ENCODE data around the gene BTRC.

Gene BTRC

GRCh38 chr10:101446071-101446470 is 92.1 kb downstream of the BTRC start:
- no peak for DNase-seq (ENCODE audit: low read depth)

DNA sequence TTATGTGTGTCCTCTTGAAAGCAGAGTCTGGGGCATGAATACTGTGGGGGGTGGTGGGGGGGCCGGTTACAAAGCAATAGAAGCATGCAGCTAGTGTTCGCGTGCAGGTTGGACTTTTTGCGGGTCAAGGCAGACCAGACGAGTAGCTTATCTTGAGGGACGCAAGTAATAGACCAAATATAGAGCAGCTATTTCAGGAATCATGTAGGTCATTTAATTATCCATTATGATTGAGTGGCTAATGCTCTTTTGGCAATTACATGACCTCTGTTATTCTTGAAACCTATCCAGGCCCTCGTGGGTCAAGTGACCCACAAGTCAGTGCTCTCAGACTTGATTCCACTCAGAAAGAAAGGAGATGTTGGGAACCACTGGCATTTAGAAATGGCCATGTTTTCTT is 93.0 kb downstream of the BTRC start:
- DNase-seq (ENCODE audit: low read depth): no peak

DNA sequence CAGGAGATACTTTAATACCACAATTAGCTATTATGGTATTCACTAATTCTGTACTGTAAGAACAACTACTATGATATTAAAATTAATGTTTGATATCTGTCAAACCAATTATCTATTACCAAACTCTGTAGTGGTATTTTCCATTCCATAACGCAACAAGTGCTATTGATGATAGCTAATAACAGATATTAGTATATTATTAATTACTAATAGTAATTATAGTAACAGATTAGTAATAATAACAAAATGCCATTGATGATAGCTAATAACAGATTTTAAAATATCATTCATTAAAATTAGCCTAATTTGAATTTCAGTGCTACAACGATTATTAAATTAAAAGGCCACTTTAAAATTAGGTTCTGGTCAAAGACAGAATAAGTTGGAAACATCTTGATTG is 93.5 kb downstream of the BTRC start:
- DNase-seq (ENCODE audit: low read depth): no peak

GRCh38 chr10:101450277-101451080 is 96.5 kb downstream of the BTRC start:
- DNase-seq (ENCODE audit: low read depth): no peak

DNA sequence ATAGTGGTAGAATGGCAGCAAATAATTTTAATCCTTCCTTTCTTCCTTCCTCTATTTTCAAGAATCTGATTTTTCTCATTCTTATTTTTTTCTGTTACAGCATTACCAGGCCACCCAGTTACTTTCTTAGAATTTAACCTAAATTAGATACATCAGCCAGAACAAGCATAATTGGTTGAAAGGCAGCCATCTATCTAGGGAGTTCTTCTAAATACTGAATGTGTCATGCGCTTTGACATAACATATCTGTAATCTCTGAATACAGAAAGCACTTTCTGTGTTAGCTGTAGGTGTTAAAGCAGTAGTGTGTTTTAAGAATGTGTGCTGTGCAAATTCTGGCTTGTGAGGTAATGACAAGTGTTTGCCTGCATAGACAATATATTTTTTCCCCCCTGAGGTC is 97.3 kb downstream of the BTRC start:
- DNase-seq (ENCODE audit: low read depth): no peak

- no peak for DNase-seq (ENCODE audit: low read depth)
Measured at GRCh38 chr10:101451667-101452069, 97.7 kb downstream of the BTRC start.

GRCh38 chr10:101452176-101452575 is 98.2 kb downstream of the BTRC start:
- no peak for DNase-seq (ENCODE audit: low read depth)

DNA sequence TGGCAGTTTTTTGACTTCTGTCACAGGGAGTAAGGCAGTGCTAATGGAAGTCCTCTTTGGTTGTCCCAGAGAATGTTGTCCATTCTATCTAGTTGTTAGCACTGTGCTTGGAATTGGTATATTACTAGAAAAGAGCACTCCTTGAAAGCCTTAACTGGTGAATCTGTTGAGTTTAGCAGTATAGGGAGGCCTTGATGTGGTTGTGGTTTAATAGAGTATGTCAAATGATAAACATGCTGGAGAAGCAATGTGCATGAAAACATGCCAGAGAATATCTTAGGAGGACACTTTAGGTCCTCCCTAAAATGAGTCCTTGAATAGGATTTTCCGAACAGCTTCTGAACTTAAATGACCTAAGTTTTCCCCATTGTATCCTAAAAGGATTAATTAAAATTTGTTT is 98.6 kb downstream of the BTRC start:
- no peak for DNase-seq (ENCODE audit: low read depth)

GRCh38 chr10:101453318-101453717 is 99.4 kb downstream of the BTRC start:
- no peak for DNase-seq (ENCODE audit: low read depth)

DNA sequence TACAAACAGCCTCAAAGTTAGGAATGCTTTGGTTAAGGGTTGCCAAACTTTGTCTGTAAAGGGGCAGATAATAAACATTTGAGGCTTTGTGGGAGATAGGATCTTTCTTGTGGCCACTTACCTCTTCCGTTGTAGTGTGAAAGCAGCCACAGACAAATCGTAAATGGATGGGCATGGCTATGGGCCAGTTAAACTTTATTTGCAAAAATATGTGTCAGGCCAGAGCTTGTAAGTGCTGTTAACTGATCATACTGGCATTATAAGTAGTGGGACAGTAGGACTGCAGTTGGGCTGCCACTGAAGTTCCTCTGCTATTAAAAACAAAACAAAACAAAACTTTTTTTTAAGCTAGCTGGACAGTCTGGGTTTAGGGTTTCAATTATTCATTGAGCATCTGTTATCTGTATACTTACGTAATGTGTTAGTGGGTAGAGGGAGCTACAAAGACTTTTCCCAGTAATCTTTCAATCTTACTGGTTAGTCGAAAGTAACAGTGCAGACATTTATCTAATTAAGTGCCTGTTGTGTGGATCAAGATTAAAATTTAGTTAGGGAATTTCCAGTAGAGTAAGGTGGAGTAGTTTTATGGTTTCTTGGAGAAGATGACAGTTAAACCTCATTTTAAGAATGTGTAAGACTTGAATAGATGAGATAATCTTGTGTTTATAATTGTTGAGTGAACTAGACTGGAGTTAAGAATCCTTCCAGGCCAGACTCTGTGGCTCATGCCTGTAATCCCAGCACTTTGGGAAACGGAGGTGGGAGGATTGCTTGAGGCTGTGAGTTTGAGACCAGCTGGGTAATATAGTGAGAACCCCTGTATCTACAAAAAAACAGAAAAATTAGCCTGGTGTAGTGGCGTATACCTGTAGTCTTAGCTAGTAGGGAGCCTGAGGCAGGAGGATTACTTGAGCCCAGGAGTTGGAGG is 100.1 kb downstream of the BTRC start:
- DNase-seq (ENCODE audit: low read depth): no peak

DNA sequence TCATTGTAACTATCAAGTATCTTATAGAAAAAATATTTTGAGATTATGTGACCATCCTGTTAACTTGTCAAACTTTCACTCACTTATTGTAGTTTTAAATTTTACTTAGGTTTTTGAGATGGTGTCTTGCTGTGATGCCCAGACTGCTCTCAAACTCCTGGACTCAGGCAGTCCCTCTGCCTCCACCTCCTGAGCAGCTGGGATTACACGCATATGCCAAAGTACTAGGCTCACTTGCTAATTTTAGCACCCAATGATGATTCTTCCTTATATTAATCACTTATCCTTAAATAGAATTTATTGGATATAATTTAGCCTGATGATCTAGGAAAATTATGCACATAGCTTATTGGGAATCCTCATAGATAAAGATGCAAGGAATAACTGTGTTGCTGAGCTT is 104.9 kb downstream of the BTRC start:
- DNase-seq (ENCODE audit: low read depth): no peak

DNA sequence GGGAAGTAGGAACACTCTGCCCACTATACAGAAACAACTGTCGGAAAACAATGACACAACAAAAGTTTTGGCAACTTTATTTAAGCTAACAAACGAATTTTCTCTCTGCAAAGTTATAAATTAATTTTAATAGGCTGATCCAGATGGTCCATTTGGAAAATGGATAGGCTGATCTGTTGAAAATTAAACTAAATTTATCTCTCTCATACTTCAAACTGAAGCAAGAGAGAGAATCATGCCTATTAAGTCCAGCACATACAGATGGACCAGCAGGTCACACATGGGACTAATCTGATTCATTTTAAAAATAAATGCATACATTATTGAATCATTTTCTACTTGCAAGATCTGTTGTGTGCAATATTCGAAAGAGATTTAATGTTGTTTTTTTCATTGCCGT is 110.1 kb downstream of the BTRC start:
- DNase-seq (ENCODE audit: low read depth): no peak

DNA sequence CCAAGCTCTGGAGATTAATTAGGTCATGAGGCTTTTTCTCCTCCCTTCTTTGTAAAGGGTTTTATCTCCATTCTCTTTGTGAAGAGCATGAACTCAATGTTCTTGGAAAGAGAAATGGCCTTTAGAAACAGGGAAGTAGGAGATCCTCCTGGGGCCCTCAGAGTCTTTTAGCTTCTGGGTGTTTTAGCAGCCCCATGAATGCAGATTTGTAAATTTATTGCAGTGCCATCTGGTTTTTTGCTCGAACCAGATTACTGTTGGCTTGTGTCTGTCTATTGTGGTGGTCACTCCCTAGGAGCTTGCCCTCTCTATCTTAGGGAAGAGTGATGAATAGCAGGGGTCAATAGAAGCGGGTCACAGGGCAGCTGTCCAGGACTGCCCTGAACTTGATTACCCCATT is 110.6 kb downstream of the BTRC start:
- DNase-seq (ENCODE audit: low read depth): no peak

GRCh38 chr10:101466016-101466912 is 112.3 kb downstream of the BTRC start:
- no peak for DNase-seq (ENCODE audit: low read depth)

GRCh38 chr10:101467286-101467770 is 113.4 kb downstream of the BTRC start:
- DNase-seq (ENCODE audit: low read depth): no peak

DNA sequence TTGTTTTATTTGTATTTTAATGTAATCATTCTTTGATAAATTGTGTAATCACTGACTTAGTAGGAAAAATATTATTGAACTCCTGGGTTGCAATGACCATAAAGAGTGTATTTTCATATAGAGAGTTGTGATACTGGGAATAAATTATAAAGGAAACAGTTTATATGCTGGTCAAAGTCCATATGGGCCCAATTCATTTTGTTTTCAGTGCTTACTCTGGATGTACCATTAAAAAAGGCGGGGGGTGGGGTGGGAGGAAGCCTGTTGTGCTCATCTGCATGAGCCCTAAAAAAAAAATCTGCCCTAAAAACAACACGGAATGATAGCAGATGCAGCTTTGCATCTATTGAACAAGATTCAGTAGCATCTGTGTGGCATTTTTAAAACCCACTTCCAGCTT is 114.2 kb downstream of the BTRC start:
- no peak for DNase-seq (ENCODE audit: low read depth)

DNA sequence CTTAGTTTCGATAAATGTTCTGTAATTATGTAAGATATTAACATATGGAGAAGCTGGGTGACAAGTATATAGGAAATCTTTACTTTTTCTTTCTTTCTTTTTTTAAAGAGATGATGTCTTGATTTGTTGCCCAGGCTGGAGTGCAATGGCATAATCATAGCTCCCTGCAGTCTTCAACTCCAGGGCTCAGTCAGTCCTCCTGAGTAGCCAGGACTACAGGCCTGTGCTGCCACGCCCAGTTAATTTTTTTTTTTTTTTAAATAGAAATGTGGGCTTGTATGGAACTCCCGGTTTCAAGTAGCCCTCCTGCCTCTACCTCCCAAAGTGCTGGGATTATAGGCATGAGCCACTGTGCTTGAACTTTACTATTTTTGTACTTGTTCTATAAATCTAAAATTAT is 122.4 kb downstream of the BTRC start:
- no peak for DNase-seq (ENCODE audit: low read depth)

DNA sequence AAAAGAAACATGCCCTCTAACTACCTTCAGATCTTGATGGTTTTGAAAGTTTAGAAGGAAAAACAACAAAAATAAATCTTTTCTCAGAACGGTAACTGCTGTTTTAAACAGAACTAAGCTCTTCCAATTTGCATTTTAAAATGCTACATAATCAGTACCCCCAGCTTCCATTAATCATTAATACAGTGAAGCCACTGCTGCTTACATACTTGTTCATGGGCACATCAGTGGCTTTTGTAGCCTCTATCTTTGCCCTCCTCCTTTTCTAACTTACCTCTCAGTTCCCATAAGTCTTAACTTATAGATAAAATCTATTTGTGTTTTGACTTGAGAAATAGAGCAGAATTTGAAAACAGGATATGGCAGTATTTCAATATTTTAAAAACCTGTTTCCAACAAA is 125.0 kb downstream of the BTRC start:
- no peak for DNase-seq (ENCODE audit: low read depth)

GRCh38 chr10:101481256-101481655 is 127.3 kb downstream of the BTRC start:
- DNase-seq (ENCODE audit: low read depth): no peak

DNA sequence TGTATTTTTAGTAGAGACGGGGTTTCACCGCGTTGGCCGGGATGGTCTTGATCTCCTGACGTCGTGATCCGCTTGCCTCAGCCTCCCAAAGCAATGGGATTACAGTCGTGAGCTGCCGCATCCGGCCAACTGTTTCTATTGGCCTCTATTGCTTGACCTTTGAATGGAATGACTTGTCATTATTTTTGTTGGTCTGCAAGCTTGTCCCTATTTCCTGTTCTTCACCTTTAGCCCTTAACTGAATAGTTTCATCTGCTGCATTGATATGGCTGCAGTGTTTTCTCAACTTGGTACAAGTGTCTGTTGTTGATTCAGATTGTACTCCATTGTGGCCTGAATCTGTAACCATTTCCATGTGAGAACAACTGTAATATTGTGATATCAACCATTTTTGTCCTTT is 128.6 kb downstream of the BTRC start:
- DNase-seq (ENCODE audit: low read depth): no peak

DNA sequence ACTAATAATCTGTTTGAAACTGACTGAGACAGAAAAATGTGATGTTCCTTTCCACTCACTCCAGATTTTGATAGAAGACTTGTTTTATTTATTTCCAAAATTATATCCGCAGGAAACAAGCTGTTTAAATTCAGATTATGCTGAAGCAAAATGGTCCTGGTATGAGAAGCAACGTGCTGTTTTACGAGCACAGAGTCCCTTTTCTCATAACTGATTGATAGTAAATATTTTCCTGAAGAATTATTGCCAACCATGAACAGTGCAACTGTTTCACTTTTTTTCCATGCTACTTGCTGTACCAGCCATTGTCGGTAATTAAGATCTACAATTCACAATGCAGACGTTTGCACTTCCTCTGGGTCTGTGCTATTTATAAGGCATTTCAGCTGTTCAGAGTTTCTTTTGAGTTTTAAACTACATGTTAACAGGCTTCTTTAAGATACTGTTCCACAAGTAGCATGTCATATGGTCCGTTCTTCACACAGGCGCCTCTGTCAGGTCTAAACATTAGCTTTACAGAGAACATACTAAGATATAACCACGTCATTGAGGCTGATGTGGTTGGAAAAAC is 130.3 kb downstream of the BTRC start:
- DNase-seq (ENCODE audit: low read depth): no peak

GRCh38 chr10:101485207-101485606 is 131.2 kb downstream of the BTRC start:
- no peak for DNase-seq (ENCODE audit: low read depth)
